ENCODE measurements around the gene AHCY. TPM values are rescaled to one million over a fixed set of nuclear protein-coding genes. Genes with fewer than 3 reads are reported as not detected.

The AHCY gene
- total RNA-seq, 2 experiments from 2014 or later: 16.7 to 16.9 TPM

- ATAC-seq (ENCODE audit: poor library complexity): no peak
Observed at GRCh38 chr20:34231634-34232033, 71.5 kb downstream of the AHCY start.

More at GRCh38 chr20:34231634-34232033, 71.5 kb downstream of the AHCY start:
- intact Hi-C loops (cut with DNase I, micrococcal nuclease): no loop called here
- Mint-ChIP-seq H3K4me3 (no peak overlapping the region), H3K36me3 (ENCODE audit: low read depth) (no peaks in the 10 kb centered on the region), H3K27me3 (peaks cover 9% of the 10 kb centered on the region), H3K4me1 (ENCODE audit: low read depth) (no peaks in the 10 kb centered on the region), H3K27ac (no peak overlapping the region), H3K9me3 (no peaks in the 10 kb centered on the region)
- Histone ChIP-seq H3K9me3 (ENCODE audit: control insufficient read depth in 1 of 2, insufficient read depth in 1 of 2, low read length in 2 of 2) (peaks cover 0 to 4% of the 10 kb centered on the region in 2 experiments), H3K36me3 (ENCODE audit: insufficient read depth, low read length) (no peaks in the 10 kb centered on the region), H3K4me3 (ENCODE audit: low read length) (no peak overlapping the region), H3K4me1 (ENCODE audit: insufficient read depth, low read length) (no peaks in the 10 kb centered on the region), H3K27ac (ENCODE audit: low read depth in 1 of 2, low read length in 2 of 2) (no peak overlapping the region), H3K27me3 (ENCODE audit: control insufficient read depth in 1 of 2, insufficient read depth in 2 of 2, low read length in 2 of 2) (no peaks in the 10 kb centered on the region)
- ChIA-PET CTCF (interaction anchor here (0.8 kb wide), 1 partner anchor 9 kb away, joined by 3 read pairs; the partner anchor contains the start of gene ASIP), POLR2A (interaction anchor here (0.7 kb wide), 1 partner anchor 71 kb away, joined by 3 read pairs; the partner anchor contains the start of gene AHCY)
- no peak for DNase-seq
- TF ChIP-seq CTCF (IDR thresholded peaks at IDR 0.05): no peak

Other genes with a start within 250 kb of the AHCY start
- 10 to 100 TPM; 21.8 to 23.2 TPM for gene EIF2S2, start 191.1 kb downstream of the AHCY start, total RNA-seq
- gene ASIP, start 61.9 kb downstream of the AHCY start, total RNA-seq: not detected
- gene ITCH, start 59.9 kb upstream of the AHCY start, total RNA-seq: 10 to 100 TPM; 44.2 to 47.0 TPM
- 10 to 100 TPM; 38.3 to 40.3 TPM for gene DYNLRB1, start 213.1 kb upstream of the AHCY start, total RNA-seq

Data from CD4-positive, alpha-beta T cell (primary cell).